Progenitor cell of endocrine pancreas (in vitro differentiated cells): Measurements from ENCODE around the gene NUP37. TPM values are rescaled to one million over a fixed set of nuclear protein-coding genes. Genes with fewer than 3 reads are reported as not detected.

Experiments
- DNase-seq: peaks from one replicate; pipeline ENCODE4 v3.0.0; 2021; ENCODE audit warnings: low spot score; ENCODE audit not compliant: unreplicated experiment
- H3K27ac Mint-ChIP-seq: 2 replicates; pipeline ENCODE4 v1.8.0; 2021; ENCODE audit warnings: mild to moderate bottlenecking, moderate library complexity, mixed read lengths
- H3K27me3 Mint-ChIP-seq: 2 replicates; pipeline ENCODE4 v1.8.0; 2021; ENCODE audit warnings: mixed read lengths
- H3K36me3 Mint-ChIP-seq: 2 replicates; pipeline ENCODE4 v1.8.0; 2022; ENCODE audit warnings: mixed read lengths; ENCODE audit not compliant: insufficient read depth
- H3K4me1 Mint-ChIP-seq: 2 replicates; pipeline ENCODE4 v1.8.0; 2021; ENCODE audit warnings: low read depth, mixed read lengths
- H3K4me3 Mint-ChIP-seq: 2 replicates; pipeline ENCODE4 v1.8.0; 2021; ENCODE audit warnings: low read depth, mild to moderate bottlenecking, moderate library complexity, mixed read lengths
- H3K9me3 Mint-ChIP-seq: 2 replicates; pipeline ENCODE4 v1.8.0; 2021; ENCODE audit warnings: low read depth, mixed read lengths
- CTCF ChIP-seq: fragments of 200-600 bp; sonication (generic); IDR thresholded peaks from one replicate; pipeline ENCODE4 v1.5.0; 2021; ENCODE audit warnings: antibody characterized with exemption, mild to moderate bottlenecking; ENCODE audit not compliant: unreplicated experiment
- total RNA-seq: library from RNA; stranded (reverse); gene quantifications from 2 replicates; pipeline ENCODE4 v1.2.1, GENCODE V29; 2021

NUP37 gene
- total RNA-seq, 1 donor from 2014 or later = 33.6 TPM

- no peak for DNase-seq
- H3K9me3 Mint-ChIP-seq = no peaks in the 10 kb centered on the region
- H3K27ac Mint-ChIP-seq = no peak overlapping the region
- H3K36me3 Mint-ChIP-seq = no peaks in the 10 kb centered on the region
- peaks cover 11% of the 10 kb centered on the region for H3K4me1 Mint-ChIP-seq
- peak overlapping the region; percentile 79 for H3K4me3 Mint-ChIP-seq
- TF ChIP-seq CTCF = no peak
- no peaks in the 10 kb centered on the region for H3K27me3 Mint-ChIP-seq
Observed at GRCh38 chr12:102118874-102119273, 1.0 kb downstream of the NUP37 start.

GRCh38 chr12:102116392-102116791 lies 3.5 kb downstream of the NUP37 start:
- H3K4me3 Mint-ChIP-seq = no peak overlapping the region
- H3K27me3 Mint-ChIP-seq = no peaks in the 10 kb centered on the region
- H3K4me1 Mint-ChIP-seq = peaks cover 11% of the 10 kb centered on the region
- no peak overlapping the region for H3K27ac Mint-ChIP-seq
- no peak for DNase-seq
- no peak for TF ChIP-seq CTCF
- no peaks in the 10 kb centered on the region for H3K9me3 Mint-ChIP-seq
- no peaks in the 10 kb centered on the region for H3K36me3 Mint-ChIP-seq

GRCh38 chr12:102114212-102114611 lies 5.7 kb downstream of the NUP37 start:
- no peak overlapping the region for H3K27ac Mint-ChIP-seq
- no peak for TF ChIP-seq CTCF
- no peak for DNase-seq
- H3K36me3 Mint-ChIP-seq = peaks cover 11% of the 10 kb centered on the region
- H3K4me3 Mint-ChIP-seq = no peak overlapping the region
- H3K9me3 Mint-ChIP-seq = no peaks in the 10 kb centered on the region
- peaks cover 3% of the 10 kb centered on the region for H3K4me1 Mint-ChIP-seq
- H3K27me3 Mint-ChIP-seq = no peaks in the 10 kb centered on the region

- peaks cover 10% of the 10 kb centered on the region for H3K9me3 Mint-ChIP-seq
- H3K4me1 Mint-ChIP-seq = no peaks in the 10 kb centered on the region
- no peak overlapping the region for H3K27ac Mint-ChIP-seq
- DNase-seq = no peak
- H3K27me3 Mint-ChIP-seq = no peaks in the 10 kb centered on the region
- TF ChIP-seq CTCF = no peak
- peaks cover 39% of the 10 kb centered on the region for H3K36me3 Mint-ChIP-seq
- no peak overlapping the region for H3K4me3 Mint-ChIP-seq
Observed at GRCh38 chr12:102110782-102111181, 9.1 kb downstream of the NUP37 start.

- Mint-ChIP-seq H3K36me3 (peaks cover 63% of the 10 kb centered on the region), H3K4me1 (no peaks in the 10 kb centered on the region), H3K27ac (no peak overlapping the region), H3K9me3 (peaks cover 26% of the 10 kb centered on the region), H3K27me3 (no peaks in the 10 kb centered on the region), H3K4me3 (no peak overlapping the region)
- TF ChIP-seq CTCF = no peak
- no peak for DNase-seq
Observed at GRCh38 chr12:102107970-102108369, 11.9 kb downstream of the NUP37 start.
